GM19238 (cell line): ENCODE measurements around the gene AGBL3.

Source experiments
- DNase-seq: peaks from one replicate; pipeline ENCODE4 v3.0.0; 2011; ENCODE audit warnings: low spot score; ENCODE audit not compliant: insufficient read length

Gene AGBL3

GRCh38 chr7:134986363-134987251 is at the start of gene AGBL3:
Gene AGBL3, plus strand, starts transcription at chr7:134986508. Its CDS starts 1,426 bp downstream, at chr7:134987934.
- DNase-seq, result peak; percentile 72

GRCh38 chr7:134936893-134937510 is 49.3 kb upstream of the AGBL3 start:
- DNase-seq, result no peak

GRCh38 chr7:134938141-134938540 is 48.2 kb upstream of the AGBL3 start:
- no peak for DNase-seq

GRCh38 chr7:134939136-134939535 is 47.2 kb upstream of the AGBL3 start:
- no peak for DNase-seq

- no peak for DNase-seq
These were observed 45.6 kb upstream of the AGBL3 start for GRCh38 chr7:134940729-134941128.

- no peak for DNase-seq
These were observed 45.0 kb upstream of the AGBL3 start for GRCh38 chr7:134941185-134941900.

GRCh38 chr7:134941952-134942351 is 44.4 kb upstream of the AGBL3 start:
- DNase-seq, result no peak

GRCh38 chr7:134942690-134943466 is 43.4 kb upstream of the AGBL3 start:
- DNase-seq, result no peak

- no peak for DNase-seq
These were observed 42.4 kb upstream of the AGBL3 start for GRCh38 chr7:134943785-134944400.

GRCh38 chr7:134945691-134946090 is 40.6 kb upstream of the AGBL3 start:
- no peak for DNase-seq

- DNase-seq, result no peak
These were observed 40.0 kb upstream of the AGBL3 start for GRCh38 chr7:134946260-134946659.

- no peak for DNase-seq
These were observed 39.0 kb upstream of the AGBL3 start for GRCh38 chr7:134947329-134947728.

- no peak for DNase-seq
These were observed 38.5 kb upstream of the AGBL3 start for GRCh38 chr7:134947831-134948230.

GRCh38 chr7:134948246-134948645 is 38.1 kb upstream of the AGBL3 start:
- no peak for DNase-seq

GRCh38 chr7:134948736-134949135 is 37.6 kb upstream of the AGBL3 start:
- no peak for DNase-seq

- no peak for DNase-seq
These were observed 37.1 kb upstream of the AGBL3 start for GRCh38 chr7:134949171-134949570.

- no peak for DNase-seq
These were observed 31.9 kb upstream of the AGBL3 start for GRCh38 chr7:134954197-134955082.

- DNase-seq, result no peak
These were observed 29.3 kb upstream of the AGBL3 start for GRCh38 chr7:134957005-134957404.

- DNase-seq, result no peak
These were observed 26.5 kb upstream of the AGBL3 start for GRCh38 chr7:134959810-134960209.

GRCh38 chr7:134962270-134962780 is 24.0 kb upstream of the AGBL3 start:
- no peak for DNase-seq
